Activated naive CD8-positive, alpha-beta T cell treated with anti-CD3 and anti-CD28 coated beads, Interleukin-2, amount 50 U/mL, for 24 hours (primary cell): ENCODE results near the gene OCA2.

Experiments
- ATAC-seq: fragments of 150-1000 bp; cut with Tn5 transposase; one replicate; pipeline ENCODE4 v1.10.0; 2021
- DNase-seq: peaks from one replicate; pipeline ENCODE4 v3.0.0; 2021
- H3K27ac Mint-ChIP-seq: one replicate; pipeline ENCODE4 v1.8.0; 2021; ENCODE audit warnings: mild to moderate bottlenecking, mixed read lengths
- H3K27me3 Mint-ChIP-seq: one replicate; pipeline ENCODE4 v1.8.0; 2021; ENCODE audit warnings: mixed read lengths
- H3K36me3 Mint-ChIP-seq: one replicate; pipeline ENCODE4 v1.8.0; 2021; ENCODE audit warnings: low read depth, mixed read lengths
- H3K4me1 Mint-ChIP-seq: one replicate; pipeline ENCODE4 v1.8.0; 2021; ENCODE audit warnings: mixed read lengths
- H3K4me3 Mint-ChIP-seq: one replicate; pipeline ENCODE4 v1.8.0; 2021; ENCODE audit warnings: mild to moderate bottlenecking, moderate library complexity, mixed read lengths
- H3K9me3 Mint-ChIP-seq: one replicate; pipeline ENCODE4 v1.8.0; 2021; ENCODE audit warnings: mixed read lengths

OCA2 gene

GRCh38 chr15:28113394-28114113, 14.4 kb upstream of the OCA2 start:
- no peaks in the 10 kb centered on the region for H3K4me1 Mint-ChIP-seq
- no peaks in the 10 kb centered on the region for H3K9me3 Mint-ChIP-seq
- no peaks in the 10 kb centered on the region for H3K27me3 Mint-ChIP-seq
- no peak for ATAC-seq
- no peak for DNase-seq
- peaks cover 20% of the 10 kb centered on the region for H3K36me3 Mint-ChIP-seq
- H3K4me3 Mint-ChIP-seq, result no peak overlapping the region
- no peak overlapping the region for H3K27ac Mint-ChIP-seq

GRCh38 chr15:28112962-28113361, 13.8 kb upstream of the OCA2 start:
- ATAC-seq (no peak), DNase-seq (no peak)
- H3K9me3 Mint-ChIP-seq, result no peaks in the 10 kb centered on the region
- no peak overlapping the region for H3K4me3 Mint-ChIP-seq
- H3K36me3 Mint-ChIP-seq, result peaks cover 20% of the 10 kb centered on the region
- H3K27ac Mint-ChIP-seq, result no peak overlapping the region
- peaks cover 1% of the 10 kb centered on the region for H3K27me3 Mint-ChIP-seq
- peaks cover 1% of the 10 kb centered on the region for H3K4me1 Mint-ChIP-seq

DNA sequence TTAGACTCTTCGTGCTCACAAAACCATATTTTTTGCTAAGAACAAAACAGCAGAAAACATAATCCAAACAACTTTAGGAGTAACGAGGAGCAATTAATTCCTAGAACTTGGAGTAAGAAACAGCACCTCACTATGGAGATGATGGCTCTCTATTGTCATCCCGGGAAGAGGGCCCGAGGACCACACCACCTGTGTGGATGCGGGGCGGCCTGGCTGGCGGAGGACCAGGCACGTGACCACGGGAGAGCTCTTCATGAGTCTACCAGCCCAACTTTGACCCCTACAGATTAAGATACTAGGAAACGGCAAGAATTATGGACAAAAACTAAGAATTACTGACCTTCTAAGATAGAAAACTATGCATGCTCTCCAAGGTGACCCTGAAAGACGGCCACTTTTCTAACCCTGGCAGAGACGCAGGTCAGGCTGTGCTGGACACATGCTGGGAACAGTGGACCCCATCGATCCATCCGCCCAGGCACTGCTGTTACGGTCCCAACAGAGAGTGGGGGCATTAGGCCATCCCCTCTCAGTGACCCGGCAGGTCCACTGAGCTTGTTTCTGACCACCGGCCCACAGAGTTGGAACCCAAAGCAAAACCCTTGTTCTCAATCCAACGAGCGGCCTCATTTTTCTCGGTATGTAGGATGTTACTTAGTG, 13.1 kb upstream of the OCA2 start:
- H3K27ac Mint-ChIP-seq, result no peak overlapping the region
- no peaks in the 10 kb centered on the region for H3K9me3 Mint-ChIP-seq
- no peak for ATAC-seq
- no peak for DNase-seq
- peaks cover 4% of the 10 kb centered on the region for H3K4me1 Mint-ChIP-seq
- H3K4me3 Mint-ChIP-seq, result no peak overlapping the region
- peaks cover 20% of the 10 kb centered on the region for H3K36me3 Mint-ChIP-seq
- peaks cover 6% of the 10 kb centered on the region for H3K27me3 Mint-ChIP-seq

GRCh38 chr15:28111543-28111942, 12.4 kb upstream of the OCA2 start:
- no peaks in the 10 kb centered on the region for H3K9me3 Mint-ChIP-seq
- H3K27me3 Mint-ChIP-seq, result peaks cover 8% of the 10 kb centered on the region
- ATAC-seq (no peak), DNase-seq (no peak)
- peaks cover 6% of the 10 kb centered on the region for H3K4me1 Mint-ChIP-seq
- no peak overlapping the region for H3K27ac Mint-ChIP-seq
- no peak overlapping the region for H3K4me3 Mint-ChIP-seq
- H3K36me3 Mint-ChIP-seq, result peaks cover 20% of the 10 kb centered on the region

DNA sequence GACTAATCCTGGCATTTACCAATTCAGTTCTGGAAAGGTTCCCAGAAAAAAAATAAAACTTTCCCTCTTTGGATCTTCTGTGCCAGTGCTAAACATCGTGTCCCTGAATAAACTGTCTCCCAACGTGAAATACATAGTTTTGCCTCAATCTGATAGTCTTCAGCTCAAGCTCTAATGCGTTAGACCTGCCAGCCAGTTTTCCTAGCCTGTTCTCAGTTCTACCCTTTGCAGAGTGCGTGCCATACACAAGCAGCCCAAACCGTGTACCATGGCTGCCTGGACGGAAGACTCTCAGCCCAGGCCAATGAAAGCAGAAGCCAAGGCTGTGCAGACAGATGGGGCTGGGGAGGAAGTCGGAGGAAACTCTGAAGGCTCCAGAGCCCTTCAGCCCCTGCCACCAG, 11.4 kb upstream of the OCA2 start:
- peaks cover 10% of the 10 kb centered on the region for H3K4me1 Mint-ChIP-seq

DNA sequence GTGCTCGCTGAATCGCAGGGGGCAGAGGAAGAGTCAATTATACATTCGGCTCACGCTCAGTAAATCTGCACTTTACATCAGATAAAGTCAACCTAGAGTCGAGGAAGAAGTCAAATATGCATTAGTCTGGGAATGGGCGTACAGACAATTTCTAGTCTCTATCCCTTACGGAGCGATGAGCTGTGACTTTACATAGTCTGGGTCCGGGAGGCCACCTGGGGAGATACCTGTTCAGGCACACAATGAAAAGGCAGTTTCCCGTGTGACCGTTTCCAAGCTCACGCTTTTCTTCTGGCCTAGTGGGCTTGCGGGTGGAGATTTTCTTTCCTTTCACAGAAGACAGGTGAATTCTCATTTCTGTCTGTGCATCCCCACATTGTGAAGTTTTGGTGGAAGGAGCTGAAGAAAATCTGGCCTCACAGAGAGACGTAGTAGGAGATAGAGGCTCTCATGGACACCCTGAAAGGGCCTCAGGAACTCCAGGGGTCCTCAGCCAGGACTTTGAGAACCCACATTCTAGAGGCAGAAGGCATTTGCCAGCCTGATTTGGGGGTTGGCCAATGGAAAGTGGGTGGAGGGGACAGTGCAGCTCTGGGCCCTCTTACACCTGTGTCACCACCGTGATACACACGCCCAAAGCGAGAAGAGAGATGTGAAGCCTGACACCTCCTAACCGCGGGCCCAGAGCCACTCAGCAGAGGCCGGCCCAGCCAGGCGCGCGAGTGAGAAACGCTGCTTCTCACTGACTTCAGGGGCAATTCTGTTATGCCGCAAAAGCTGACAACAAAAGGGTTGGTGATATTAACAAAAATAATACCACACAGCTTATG, 10.7 kb upstream of the OCA2 start:
- Mint-ChIP-seq H3K27me3 (peaks cover 16% of the 10 kb centered on the region), H3K9me3 (no peaks in the 10 kb centered on the region), H3K4me3 (no peak overlapping the region), H3K36me3 (peaks cover 12% of the 10 kb centered on the region), H3K4me1 (peaks cover 10% of the 10 kb centered on the region), H3K27ac (no peak overlapping the region)
- DNase-seq (no peak), ATAC-seq (no peak)

More for the DNA sequence above, 11.4 kb upstream of the OCA2 start:
- peaks cover 15% of the 10 kb centered on the region for H3K27me3 Mint-ChIP-seq
- ATAC-seq, result no peak
- H3K27ac Mint-ChIP-seq, result no peak overlapping the region
- peaks cover 14% of the 10 kb centered on the region for H3K36me3 Mint-ChIP-seq
- no peak for DNase-seq
- H3K9me3 Mint-ChIP-seq, result no peaks in the 10 kb centered on the region
- H3K4me3 Mint-ChIP-seq, result no peak overlapping the region

- no peak for DNase-seq
- Mint-ChIP-seq H3K27me3 (peaks cover 33% of the 10 kb centered on the region), H3K4me1 (peaks cover 10% of the 10 kb centered on the region), H3K4me3 (peak overlapping the region; percentile 43), H3K36me3 (peaks cover 9% of the 10 kb centered on the region), H3K27ac (no peak overlapping the region), H3K9me3 (no peaks in the 10 kb centered on the region)
- ATAC-seq, result no peak
These were observed 8.8 kb upstream of the OCA2 start for GRCh38 chr15:28107904-28108275.

DNA sequence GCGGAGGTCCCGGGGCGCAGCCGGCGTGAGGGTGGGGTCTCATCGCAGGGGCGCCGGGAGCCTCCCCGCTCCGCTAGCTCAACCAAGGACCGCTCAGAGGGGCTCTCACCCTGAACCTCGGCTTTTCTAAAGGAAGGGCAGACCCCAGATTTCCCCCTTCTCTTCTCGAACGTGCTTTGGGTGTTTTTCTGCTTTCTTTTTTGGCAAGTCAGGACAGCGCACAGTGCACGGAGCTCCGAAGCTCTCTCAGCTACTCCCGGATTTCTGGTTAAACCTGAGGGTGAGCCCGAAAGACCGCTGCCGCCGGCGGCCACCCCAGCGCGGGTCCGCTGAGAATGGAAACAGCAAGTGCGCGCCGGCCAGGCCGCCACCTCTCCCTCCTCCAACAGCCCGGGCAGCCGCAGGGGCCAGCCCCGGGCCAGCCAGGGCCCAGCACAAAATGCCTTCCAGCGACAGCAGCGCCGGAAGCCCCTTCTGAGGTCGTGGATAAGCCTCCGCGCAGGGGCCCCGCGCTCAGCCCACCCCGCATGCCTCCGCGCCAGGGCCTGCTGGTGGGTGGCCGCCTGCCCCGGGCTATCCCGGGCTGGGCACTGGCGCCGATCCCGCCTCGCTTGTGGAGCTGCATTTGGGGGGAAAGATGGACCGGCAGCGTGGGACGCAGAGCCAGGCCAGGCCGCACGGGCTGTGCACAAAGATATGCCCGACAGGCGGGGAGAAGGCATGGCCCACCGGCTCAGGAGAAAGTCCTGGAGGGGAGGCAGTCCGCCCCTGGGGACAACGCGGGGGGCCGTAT, 8.2 kb upstream of the OCA2 start:
- Mint-ChIP-seq H3K4me3 (peak overlapping the region; percentile 77), H3K27ac (no peak overlapping the region), H3K9me3 (no peaks in the 10 kb centered on the region), H3K27me3 (peaks cover 35% of the 10 kb centered on the region), H3K36me3 (peaks cover 9% of the 10 kb centered on the region), H3K4me1 (peaks cover 10% of the 10 kb centered on the region)
- DNase-seq, result no peak
- no peak for ATAC-seq

DNA sequence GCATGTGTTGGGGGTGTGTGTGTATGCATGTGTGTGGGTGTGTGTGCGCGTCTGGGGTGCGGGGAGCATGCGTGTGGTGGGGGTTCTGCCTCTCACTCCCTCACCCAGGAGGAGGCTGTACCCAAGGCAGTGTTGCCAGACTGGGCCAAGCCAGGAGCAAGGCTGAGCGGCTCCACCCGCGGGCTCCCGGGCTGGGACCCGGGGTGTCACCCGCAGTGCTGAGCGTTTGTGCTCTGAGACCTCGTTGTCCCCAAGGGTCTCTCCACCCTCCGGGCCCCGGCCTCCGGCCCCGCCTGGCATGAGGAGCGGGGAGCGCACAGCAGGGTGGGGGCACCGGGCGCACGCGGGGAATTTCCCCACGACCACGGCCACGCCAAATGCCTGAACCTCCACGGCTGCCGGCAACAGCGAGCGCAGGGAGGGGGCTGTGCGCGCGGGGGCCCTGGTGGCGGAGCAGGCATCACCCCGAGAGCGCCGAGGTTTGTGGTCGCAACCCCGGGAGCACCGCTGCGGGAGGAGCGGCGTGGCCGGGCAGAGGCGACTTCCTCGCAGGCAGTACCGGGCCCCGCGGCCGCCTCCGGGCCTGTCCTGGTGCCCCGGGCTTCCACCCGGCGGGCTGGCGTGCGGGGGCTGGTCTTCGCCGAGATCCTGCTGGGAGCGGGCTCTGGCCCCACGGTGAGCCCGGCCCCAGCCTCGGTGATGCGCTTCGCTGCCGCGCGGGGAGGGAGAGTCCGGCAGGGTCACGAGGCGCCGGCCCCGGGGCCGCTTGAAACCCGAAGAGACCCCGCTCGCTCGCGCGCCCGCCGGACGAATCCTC, 7.4 kb upstream of the OCA2 start:
- no peak overlapping the region for H3K27ac Mint-ChIP-seq
- DNase-seq, result peak; percentile 23
- no peak overlapping the region for H3K4me3 Mint-ChIP-seq
- H3K36me3 Mint-ChIP-seq, result peaks cover 3% of the 10 kb centered on the region
- no peaks in the 10 kb centered on the region for H3K9me3 Mint-ChIP-seq
- peaks cover 36% of the 10 kb centered on the region for H3K27me3 Mint-ChIP-seq
- peak; percentile 25 for ATAC-seq
- H3K4me1 Mint-ChIP-seq, result peaks cover 10% of the 10 kb centered on the region

GRCh38 chr15:28105793-28106192, 6.7 kb upstream of the OCA2 start:
- Mint-ChIP-seq H3K9me3 (no peaks in the 10 kb centered on the region), H3K4me3 (peak overlapping the region; percentile 64), H3K36me3 (no peaks in the 10 kb centered on the region), H3K27me3 (peaks cover 42% of the 10 kb centered on the region), H3K4me1 (peaks cover 10% of the 10 kb centered on the region), H3K27ac (no peak overlapping the region)
- DNase-seq, result no peak
- no peak for ATAC-seq

DNA sequence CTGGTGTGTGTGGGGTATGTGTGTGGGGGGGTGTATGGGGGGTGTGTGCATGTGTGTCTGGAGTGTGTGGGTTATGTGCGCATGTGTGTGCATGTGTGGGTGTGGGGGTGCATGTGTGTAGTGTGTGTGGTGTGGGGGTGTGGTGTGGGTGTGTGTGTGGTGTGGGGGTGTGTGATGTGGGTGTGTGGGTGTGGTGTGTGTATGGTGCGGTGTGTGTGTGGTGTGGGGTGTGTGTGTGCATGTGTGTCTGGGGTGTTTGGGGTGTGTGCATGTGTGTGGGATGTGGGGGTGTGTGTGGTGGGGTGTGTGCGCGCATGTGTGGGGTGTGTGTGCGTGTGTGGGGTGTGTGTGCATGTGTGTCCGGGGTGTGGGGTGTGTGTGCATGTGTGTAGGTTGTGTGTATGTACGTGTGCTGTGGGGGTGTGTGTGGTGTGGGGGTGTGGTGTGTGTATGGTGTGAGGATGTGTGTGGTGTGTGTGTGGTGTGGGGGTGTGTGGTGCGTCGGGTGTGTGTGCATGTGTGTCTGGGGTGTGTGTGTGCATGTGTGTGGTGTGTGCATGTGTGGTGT, 6.2 kb upstream of the OCA2 start:
- Mint-ChIP-seq H3K27ac (no peak overlapping the region), H3K27me3 (peaks cover 43% of the 10 kb centered on the region), H3K36me3 (no peaks in the 10 kb centered on the region), H3K4me3 (no peak overlapping the region), H3K9me3 (no peaks in the 10 kb centered on the region), H3K4me1 (peaks cover 10% of the 10 kb centered on the region)
- no peak for ATAC-seq
- DNase-seq, result no peak

- DNase-seq, result no peak
- no peak overlapping the region for H3K4me3 Mint-ChIP-seq
- H3K4me1 Mint-ChIP-seq, result peaks cover 12% of the 10 kb centered on the region
- no peak overlapping the region for H3K27ac Mint-ChIP-seq
- H3K36me3 Mint-ChIP-seq, result no peaks in the 10 kb centered on the region
- H3K9me3 Mint-ChIP-seq, result no peaks in the 10 kb centered on the region
- peaks cover 53% of the 10 kb centered on the region for H3K27me3 Mint-ChIP-seq
- ATAC-seq, result no peak
These were observed 5.2 kb upstream of the OCA2 start for GRCh38 chr15:28104326-28104725.

GRCh38 chr15:28103831-28104230, 4.7 kb upstream of the OCA2 start:
- no peaks in the 10 kb centered on the region for H3K9me3 Mint-ChIP-seq
- no peak overlapping the region for H3K4me3 Mint-ChIP-seq
- no peak overlapping the region for H3K27ac Mint-ChIP-seq
- no peaks in the 10 kb centered on the region for H3K36me3 Mint-ChIP-seq
- peaks cover 15% of the 10 kb centered on the region for H3K4me1 Mint-ChIP-seq
- DNase-seq, result no peak
- peaks cover 55% of the 10 kb centered on the region for H3K27me3 Mint-ChIP-seq
- ATAC-seq, result no peak
